NCI-H1105 (cell line): Measurements from ENCODE around the gene AP1M1.
"Not testable (repeated sequence)": the region's sequence is repeated elsewhere in the genome, so short reads cannot be mapped to it uniquely, and the experiment has no call there.

Experiments used
- DNase-seq: peaks from one replicate; lab custom pipeline; 2025; lab: John Stamatoyannopoulos, UW

Gene AP1M1

GRCh38 chr19:16261584-16262368, 64.1 kb downstream of the AP1M1 start:
- DNase-seq: no peak

- no peak for DNase-seq
These were observed 64.9 kb downstream of the AP1M1 start for GRCh38 chr19:16262618-16263017.

DNA sequence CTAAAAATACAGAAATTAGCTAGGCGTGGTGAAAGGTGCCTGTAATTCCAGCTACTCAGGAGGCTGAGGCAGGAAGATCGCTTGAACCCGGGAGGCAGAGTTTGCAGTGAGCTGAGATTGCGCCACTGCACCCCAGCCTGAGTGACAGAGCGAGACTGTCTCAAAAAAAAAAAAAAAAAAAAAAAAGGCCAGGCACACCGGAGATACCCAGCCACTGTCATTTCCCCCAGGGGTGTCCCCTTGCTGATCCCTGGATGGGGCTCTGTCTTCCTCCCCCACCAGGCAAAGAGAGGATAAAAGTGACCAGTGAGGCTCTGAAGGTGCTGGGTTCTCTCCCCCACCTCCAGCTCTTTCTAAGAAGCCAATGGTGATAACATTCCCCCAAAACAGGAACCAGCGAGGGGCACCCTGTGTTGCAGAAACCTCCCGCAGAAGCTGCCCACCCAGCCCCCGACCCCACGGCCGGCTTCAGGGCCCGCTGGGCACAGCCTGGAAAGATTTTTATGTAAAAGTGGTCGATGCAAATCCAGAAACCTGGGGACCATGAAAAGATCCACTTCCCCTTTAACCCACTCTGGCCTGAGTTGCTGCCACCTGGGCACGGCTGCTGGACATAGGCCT, 65.5 kb downstream of the AP1M1 start:
- no peak for DNase-seq

DNA sequence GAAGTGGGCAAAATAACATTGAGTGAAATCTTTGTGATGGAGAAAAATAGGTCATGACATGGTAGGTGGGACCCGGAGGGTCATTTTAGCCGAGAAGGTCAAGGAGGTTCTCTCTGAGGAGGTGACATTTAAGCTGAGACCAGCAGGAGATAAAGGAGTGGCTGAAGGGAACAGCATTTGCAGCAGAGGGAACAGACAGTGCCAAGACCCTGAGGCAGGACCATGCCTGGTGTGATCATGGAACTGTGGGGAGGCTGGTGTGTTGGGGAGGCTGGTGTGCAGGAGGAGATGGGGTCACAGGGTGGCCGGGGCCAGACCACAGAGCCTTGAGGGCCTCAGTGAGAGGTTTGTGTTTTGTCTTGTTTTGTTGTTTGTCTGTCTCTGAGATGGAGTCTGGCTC, 67.5 kb downstream of the AP1M1 start:
- no peak for DNase-seq

GRCh38 chr19:16265890-16266585, 68.3 kb downstream of the AP1M1 start:
- no peak for DNase-seq

DNA sequence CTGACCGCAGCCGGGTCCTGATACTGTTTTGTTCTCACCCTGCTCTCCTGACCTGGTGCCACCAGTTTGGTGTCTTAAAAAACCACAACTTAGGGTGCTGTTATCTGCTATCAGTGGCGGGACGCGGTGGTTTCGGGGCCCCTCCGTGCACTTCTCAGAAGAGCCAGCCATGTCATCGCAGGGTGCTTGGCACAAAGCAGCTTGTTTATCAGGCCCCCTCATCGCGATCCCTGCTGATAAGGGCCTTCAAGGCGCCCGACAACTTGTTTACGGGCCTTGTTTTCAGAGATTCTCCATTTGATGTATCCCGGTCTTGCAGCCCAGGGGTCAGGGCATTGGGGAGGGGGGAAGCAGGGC, 68.9 kb downstream of the AP1M1 start:
- DNase-seq: no peak

GRCh38 chr19:16268676-16269319, 71.1 kb downstream of the AP1M1 start:
- no peak for DNase-seq

- DNase-seq: no peak
These were observed 75.2 kb downstream of the AP1M1 start for GRCh38 chr19:16272945-16273344.

DNA sequence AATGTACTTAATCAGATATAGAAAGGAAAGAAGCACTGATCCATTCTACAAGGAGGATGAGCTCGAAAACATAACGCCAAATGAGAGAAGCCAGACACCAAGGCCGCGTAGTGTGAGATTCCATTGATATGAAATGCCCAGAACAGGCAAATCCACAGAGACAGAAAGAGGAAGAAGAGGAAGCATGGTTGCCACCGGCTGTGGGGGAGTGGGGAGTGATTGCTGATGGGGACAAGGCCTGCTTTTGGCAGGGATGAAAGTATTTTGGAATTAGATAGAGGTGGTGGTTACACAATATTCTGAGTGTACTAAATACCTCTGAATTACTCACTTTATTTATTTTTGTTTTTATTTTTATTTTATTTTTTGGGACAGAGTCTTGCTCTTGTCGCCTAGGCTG, 76.7 kb downstream of the AP1M1 start:
- DNase-seq: no peak

- DNase-seq: no peak
These were observed 82.6 kb downstream of the AP1M1 start for GRCh38 chr19:16280306-16280705.

DNA sequence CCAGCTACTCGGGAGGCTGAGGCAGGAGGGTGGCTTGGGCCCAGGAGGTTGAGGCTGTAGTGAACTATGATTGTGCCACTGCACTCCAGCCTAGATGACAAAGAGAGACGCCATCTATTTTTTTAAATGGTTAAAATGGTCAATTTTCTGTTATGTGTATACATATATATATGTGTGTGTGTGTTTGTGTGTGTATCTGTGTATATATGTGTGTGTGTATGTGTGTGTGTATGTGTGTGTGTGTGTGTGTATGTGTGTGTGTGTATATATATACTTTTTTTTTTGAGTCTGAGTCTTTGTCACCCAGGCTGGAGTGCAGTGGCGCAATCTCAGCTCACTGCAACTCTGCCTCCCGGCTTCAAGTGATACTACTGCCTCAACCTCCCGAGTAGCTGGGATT, 84.0 kb downstream of the AP1M1 start:
- DNase-seq: no peak

DNA sequence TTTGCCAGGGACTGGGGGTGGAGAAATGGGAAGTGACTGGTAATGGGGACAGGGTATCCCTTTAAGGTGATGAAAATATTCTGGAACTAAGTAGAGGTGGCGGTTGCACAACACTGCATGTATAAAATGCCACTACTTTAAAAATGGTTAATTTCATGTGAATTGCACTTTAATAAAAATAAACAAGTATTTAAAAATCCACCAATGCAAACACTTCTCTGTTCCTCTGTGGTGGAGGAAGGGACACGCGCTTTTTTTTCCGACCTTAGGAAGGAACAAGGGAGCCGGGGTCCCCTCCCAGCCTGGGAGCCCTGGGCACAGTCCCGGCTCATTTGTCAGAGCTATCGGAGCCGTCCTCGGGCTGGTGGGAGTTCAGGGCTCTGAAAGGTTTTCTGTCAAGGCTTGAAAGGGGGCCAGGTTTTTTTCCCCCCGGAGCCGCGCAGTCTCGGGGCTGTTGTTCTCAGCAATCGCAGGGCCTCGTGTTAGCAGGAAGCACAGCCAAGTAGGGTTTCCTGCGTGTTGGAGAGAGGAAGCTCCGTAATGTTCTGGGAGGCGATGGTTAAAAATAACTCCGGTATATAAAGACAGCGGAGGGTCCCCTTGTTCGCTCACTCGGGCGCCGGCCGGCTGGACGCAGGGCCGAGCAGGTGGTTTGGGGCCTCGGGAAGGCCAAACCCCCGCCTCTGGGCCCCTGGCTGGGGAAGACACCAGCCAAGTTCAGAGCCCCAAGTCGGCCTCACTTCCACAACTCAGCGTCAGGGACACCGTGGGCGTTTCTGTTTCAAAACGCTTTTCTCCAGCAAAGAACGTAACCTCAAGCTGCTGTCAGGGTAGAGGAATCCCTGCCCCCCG, 85.7 kb downstream of the AP1M1 start:
- no peak for DNase-seq

DNA sequence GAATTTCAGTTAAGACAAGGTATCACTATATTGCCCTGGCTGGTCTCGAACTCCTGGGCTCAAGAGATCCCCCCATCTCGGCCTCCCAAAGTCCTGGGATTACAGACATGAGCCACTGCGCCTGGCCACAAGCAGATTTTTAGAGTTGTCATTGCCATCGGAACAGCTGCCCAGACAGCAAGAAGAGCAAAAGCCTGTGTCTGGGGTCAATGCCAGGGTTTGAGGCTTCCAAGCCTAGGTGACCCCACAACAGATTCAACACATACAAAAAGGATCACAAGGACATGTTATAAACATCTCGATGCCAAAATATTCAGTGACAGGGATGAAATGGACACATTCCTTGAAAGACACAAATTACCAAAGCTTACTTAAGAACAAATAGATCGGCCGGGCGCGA, 86.8 kb downstream of the AP1M1 start:
- no peak for DNase-seq

- DNase-seq: not testable (repeated sequence)
These were observed 87.4 kb downstream of the AP1M1 start for GRCh38 chr19:16285079-16285478.

- DNase-seq: peak; percentile 7
These were observed 88.2 kb downstream of the AP1M1 start for GRCh38 chr19:16285769-16286498.

GRCh38 chr19:16288544-16288943, 90.8 kb downstream of the AP1M1 start:
- no peak for DNase-seq

DNA sequence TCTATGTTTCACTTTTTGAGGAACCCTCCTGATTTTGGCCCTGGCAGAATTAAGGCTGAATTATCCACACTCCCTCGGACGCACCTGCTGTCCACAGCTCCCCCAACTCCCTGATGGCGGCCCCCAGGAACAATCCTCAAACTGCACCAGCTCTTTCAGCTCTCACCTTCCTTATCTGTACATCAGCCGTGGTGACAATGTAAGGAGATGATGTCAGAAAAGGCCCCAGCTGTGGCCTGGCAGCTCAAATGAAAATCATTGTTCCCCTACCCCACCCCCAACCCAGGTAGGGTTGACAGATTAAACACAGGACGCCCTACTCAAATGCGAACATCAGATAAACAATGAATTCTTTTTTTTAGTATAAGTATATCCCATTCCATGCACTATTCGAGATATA, 91.9 kb downstream of the AP1M1 start:
- DNase-seq: no peak

- no peak for DNase-seq
These were observed 93.0 kb downstream of the AP1M1 start for GRCh38 chr19:16290692-16291091.

DNA sequence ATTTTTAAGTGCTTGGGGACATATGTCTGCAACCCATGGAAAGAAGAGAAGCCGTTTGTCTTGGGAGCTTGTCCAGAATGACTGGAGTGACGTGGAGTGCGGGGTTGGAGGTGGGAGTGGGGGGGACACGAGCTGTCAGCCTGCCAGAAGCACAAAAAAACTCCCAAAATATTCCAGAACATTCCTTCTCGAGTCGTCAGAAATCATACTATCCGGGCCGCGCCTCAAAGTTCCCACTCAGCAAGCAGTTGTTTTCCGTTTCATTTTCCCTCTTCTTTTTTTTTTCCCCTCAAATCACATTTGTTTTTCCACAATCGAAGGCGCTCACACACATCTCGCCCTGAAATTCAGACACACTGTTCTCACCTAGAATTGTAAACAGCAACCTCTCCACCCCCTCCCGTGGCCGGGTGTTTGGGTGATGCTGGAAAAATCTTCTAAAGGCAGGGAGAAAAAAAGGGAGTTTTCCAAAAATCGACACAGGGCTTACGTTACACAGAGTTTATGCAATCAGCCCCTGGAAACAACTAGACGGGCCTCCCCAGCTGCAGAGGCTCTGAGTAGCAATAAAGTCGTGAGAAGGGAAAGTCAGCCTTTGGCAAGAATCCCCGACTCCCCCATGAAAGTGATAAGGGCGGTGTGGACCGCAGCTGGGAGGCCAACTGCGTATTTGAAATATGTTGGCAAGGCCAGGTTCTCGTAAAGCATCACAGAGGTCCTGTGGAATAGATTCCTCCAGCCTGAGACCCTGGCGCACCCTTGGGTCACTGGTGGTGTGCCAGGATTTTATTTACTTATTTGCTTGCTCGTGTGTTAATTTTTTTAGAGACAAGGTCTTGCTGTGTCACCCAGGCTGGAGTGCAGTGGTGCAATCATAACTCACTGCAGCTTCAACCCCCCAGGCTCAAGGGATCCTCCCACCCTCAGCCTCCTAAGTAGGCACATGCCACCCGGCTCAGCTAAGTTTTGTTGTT, 95.7 kb downstream of the AP1M1 start:
- no peak for DNase-seq

- no peak for DNase-seq
These were observed 97.3 kb downstream of the AP1M1 start for GRCh38 chr19:16295057-16295456.
